Brain microvascular endothelial cell (primary cell): Measurements from ENCODE around the gene CXCL14.

Source experiments
- DNase-seq: peaks from one replicate; pipeline ENCODE4 v3.0.0-alpha.2; 2020
- H3K27ac ChIP-seq: fragments of 250-450 bp; sonication (Bioruptor Pico); 2 replicates; pipeline ENCODE4 v1.5.1; 2020; ENCODE audit warnings: mild to moderate bottlenecking, moderate library complexity
- H3K27me3 ChIP-seq: fragments of 250-450 bp; sonication (Bioruptor Pico); replicated peaks from 2 replicates; pipeline ENCODE4 v1.5.1; 2020; ENCODE audit warnings: mild to moderate bottlenecking
- H3K36me3 ChIP-seq: fragments of 250-450 bp; sonication (Bioruptor Pico); replicated peaks from 2 replicates; pipeline ENCODE4 v1.5.1; 2020; ENCODE audit warnings: mild to moderate bottlenecking
- H3K4me3 ChIP-seq: 2 replicates; pipeline ENCODE4 v1.5.1; 2011; ENCODE audit warnings: low read depth, mild to moderate bottlenecking, control low read depth, low read length, moderate library complexity
- in situ Hi-C: cut with HindIII; loops from 2 replicates; pipeline ENCODE4 v1.10.0; 2017; ENCODE audit warnings: low sequenced_read_pairs, low pct_ligation_motif_present
- TF ChIP-seq, protein P1 (sequence below): IDR thresholded peaks from 2 replicates; pipeline ENCODE4 v1.5.1; 2011; ENCODE audit warnings: low read depth, mild to moderate bottlenecking, moderate library complexity, low read length, control low read depth, inconsistent platforms; ENCODE audit errors: missing control alignments

CXCL14 gene, protein sequence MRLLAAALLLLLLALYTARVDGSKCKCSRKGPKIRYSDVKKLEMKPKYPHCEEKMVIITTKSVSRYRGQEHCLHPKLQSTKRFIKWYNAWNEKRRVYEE

DNA sequence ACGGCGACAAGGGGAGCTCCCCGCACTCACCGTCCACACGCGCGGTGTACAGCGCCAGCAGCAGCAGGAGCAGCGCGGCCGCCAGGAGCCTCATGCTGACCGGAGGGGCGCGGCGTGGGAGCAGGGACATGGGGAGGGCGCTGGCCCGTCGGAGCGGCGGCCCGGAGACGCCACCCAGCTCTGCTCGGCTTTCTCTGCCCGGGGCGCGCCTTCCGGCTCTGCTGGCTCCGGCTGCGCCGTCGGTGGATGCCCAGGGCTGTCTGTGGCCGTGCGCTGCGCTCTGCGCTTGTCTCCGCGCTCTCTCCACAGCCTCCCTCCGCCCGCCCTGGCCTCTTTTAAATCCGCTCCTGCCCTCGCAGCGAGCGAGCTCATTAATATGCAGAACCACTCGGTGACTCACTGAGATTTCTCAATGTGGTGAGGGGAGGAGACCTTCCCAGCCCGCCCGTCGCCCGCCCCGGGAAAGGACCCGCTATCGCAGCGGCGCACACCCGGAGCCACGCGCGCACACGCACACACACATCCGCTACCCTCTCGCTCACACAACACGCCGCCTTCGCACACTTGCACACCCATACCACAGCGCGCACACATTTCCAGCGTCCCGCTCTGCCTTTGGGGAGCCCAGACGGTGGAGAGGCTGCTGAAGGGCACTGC, at the start of gene CXCL14:
Gene CXCL14, minus strand, starts transcription at position 307 of the 657 bp plus-strand sequence. Its CDS starts 213 bp downstream, at position 94.
- Histone ChIP-seq H3K36me3 (no peaks in the 10 kb centered on the region), H3K27ac (no peak within 1 kb of the TSS), H3K27me3 (peaks cover 24% of the 10 kb centered on the region), H3K4me3 (peak within 1 kb of the TSS; percentile 35)
- peak; percentile 35 for DNase-seq
- TF ChIP-seq, protein P1, sequence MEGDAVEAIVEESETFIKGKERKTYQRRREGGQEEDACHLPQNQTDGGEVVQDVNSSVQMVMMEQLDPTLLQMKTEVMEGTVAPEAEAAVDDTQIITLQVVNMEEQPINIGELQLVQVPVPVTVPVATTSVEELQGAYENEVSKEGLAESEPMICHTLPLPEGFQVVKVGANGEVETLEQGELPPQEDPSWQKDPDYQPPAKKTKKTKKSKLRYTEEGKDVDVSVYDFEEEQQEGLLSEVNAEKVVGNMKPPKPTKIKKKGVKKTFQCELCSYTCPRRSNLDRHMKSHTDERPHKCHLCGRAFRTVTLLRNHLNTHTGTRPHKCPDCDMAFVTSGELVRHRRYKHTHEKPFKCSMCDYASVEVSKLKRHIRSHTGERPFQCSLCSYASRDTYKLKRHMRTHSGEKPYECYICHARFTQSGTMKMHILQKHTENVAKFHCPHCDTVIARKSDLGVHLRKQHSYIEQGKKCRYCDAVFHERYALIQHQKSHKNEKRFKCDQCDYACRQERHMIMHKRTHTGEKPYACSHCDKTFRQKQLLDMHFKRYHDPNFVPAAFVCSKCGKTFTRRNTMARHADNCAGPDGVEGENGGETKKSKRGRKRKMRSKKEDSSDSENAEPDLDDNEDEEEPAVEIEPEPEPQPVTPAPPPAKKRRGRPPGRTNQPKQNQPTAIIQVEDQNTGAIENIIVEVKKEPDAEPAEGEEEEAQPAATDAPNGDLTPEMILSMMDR = no peak
- in situ Hi-C loops = no loop called here

DNA sequence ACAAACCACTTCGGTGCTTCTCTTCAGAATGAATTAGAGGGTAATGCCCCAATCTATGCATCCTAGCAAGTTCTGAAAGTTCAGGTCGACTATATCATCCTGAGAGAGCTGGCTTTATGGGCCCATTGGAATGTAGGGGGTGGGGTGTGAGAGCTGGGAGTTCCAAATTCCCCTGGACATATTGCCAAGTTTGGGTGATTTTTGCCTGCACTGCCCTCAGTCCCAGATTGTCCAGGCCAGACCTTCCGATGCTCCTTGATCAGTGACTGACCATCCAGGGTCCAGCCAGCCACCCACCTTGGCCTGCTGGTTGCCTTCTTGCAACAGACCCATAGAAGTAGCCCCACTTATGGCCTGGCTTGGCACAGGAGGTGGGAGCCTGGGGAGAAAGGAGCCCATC, 47.8 kb upstream of the CXCL14 start:
- in situ Hi-C loops = no loop called here
- TF ChIP-seq, protein P1 = no peak
- DNase-seq = no peak
- Histone ChIP-seq H3K4me3 (no peak overlapping the region), H3K27me3 (no peaks in the 10 kb centered on the region), H3K27ac (no peak overlapping the region), H3K36me3 (no peaks in the 10 kb centered on the region)

DNA sequence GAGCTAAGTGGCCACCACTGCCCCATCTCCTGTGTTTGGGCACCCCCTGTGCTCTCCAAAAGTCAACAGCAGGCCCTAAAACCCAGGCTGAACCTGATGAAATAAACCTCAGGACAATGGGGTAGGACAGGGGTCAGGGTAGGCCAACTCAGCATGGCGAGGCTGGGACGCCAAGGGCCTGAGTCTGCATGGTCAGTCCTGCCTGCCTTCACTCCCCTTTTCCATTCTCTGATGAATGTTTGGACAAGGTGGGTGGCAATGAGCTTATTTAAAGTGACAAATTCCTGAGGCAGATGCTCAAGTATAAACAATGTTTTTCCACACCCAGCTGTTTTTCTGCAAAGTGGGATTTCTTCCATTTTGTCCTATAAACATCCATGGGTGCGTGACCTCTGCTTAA, 47.2 kb upstream of the CXCL14 start:
- H3K27ac ChIP-seq = no peak overlapping the region
- in situ Hi-C loops = no loop called here
- H3K36me3 ChIP-seq = no peaks in the 10 kb centered on the region
- DNase-seq = no peak
- TF ChIP-seq, protein P1 = no peak
- H3K27me3 ChIP-seq = no peaks in the 10 kb centered on the region
- H3K4me3 ChIP-seq = no peak overlapping the region

DNA sequence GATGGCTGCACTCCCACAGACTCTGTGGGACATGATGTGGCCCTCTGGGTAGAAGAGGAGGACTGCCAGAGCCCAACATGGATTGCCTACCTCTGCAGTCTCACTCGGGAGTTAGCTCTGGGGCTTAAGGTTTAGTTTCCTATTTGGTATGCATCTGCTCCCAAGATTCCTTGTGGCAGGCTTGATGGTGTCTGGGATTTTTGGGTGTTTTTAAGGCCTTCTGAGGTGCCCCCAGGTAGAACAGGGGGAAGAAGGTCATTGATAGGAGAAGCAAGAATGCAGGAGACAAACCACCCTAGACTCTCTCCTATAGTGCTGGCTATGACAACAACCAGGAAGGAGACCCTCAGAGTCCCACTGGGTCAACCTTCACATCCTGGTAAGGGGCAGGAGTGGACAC, 46.7 kb upstream of the CXCL14 start:
- H3K27ac ChIP-seq = no peak overlapping the region
- no peak for DNase-seq
- no peaks in the 10 kb centered on the region for H3K36me3 ChIP-seq
- TF ChIP-seq, protein P1 = no peak
- no peak overlapping the region for H3K4me3 ChIP-seq
- in situ Hi-C loops = no loop called here
- no peaks in the 10 kb centered on the region for H3K27me3 ChIP-seq

DNA sequence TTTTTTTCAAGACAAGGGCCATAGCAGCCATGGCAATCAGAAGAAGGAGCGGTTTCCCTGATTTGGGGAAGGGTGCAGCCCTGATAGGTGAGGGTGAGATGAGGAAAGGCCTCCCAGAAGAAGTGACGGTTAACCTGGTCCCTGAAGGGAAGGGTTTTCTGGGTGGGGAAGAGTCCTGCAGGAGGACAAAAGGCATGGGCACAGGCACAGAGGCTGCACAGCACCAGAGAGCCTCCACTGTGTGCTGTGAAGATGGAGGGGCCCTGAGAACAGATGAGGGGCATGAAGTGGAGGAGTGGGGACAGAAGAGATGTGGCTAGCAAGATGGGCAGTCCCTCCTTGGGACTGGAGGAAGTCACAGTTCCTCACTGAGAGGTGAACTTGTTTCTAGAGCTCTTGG, 46.3 kb upstream of the CXCL14 start:
- no peak overlapping the region for H3K4me3 ChIP-seq
- in situ Hi-C loops = no loop called here
- TF ChIP-seq, protein P1 = no peak
- no peak for DNase-seq
- no peaks in the 10 kb centered on the region for H3K36me3 ChIP-seq
- no peak overlapping the region for H3K27ac ChIP-seq
- H3K27me3 ChIP-seq = no peaks in the 10 kb centered on the region

DNA sequence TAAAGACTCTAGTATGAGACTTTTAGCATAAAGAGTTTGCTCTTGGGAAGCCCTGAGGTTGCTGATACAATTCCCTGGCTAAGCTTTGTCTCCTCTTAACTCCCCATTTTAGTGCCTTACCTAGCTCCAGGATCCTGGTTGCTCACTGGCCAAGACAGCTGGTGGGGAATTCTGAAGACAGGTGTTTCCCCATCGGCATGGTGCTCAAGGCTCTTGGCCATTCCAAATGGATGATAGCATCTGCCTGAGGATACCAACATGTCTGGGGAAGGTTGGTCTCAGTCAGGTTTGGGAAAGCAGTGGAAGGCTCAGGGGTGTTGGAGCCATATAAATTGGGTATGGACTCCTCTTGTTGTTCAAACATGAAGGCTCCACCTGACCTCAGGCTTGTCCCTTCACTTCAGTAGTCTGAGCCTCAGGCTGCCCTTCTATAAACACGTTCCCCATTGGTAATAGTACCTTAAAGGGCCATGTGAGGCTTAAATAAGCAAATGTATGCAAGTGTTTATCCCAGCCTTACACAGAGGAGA, 44.5 kb upstream of the CXCL14 start:
- no peaks in the 10 kb centered on the region for H3K36me3 ChIP-seq
- TF ChIP-seq, protein P1 = no peak
- no peak overlapping the region for H3K27ac ChIP-seq
- H3K4me3 ChIP-seq = no peak overlapping the region
- no peaks in the 10 kb centered on the region for H3K27me3 ChIP-seq
- DNase-seq = no peak
- in situ Hi-C loops = no loop called here
